A673 (cell line): ENCODE data around the gene HDAC4. TPM values are rescaled to one million over a fixed set of nuclear protein-coding genes. Genes with fewer than 3 reads are reported as not detected.

Experiments used
- BruUV-seq: library from RNA; stranded (reverse); fragments of 400-500 nt; replicated peaks from 2 replicates; lab custom pipeline; 2021; lab: Mats Ljungman, UMichigan
- CTCF ChIA-PET: fragments of 300-600 bp; sonication (Branson Sonifier 250); formaldehyde crosslinking; loops from one replicate; lab custom pipeline; 2022; ENCODE audit warnings: antibody characterized with exemption; lab: Charles Lee
- POLR2A ChIA-PET: fragments of 300-600 bp; sonication (Branson Sonifier 250); formaldehyde crosslinking; loops from one replicate; lab custom pipeline; 2022; ENCODE audit warnings: antibody characterized with exemption; ENCODE audit not compliant: low non-redundant PET; lab: Charles Lee
- DNase-seq: peaks from one replicate; pipeline ENCODE4 v3.0.0-alpha.2; 2015; ENCODE audit warnings: low spot score
- H3K27ac ChIP-seq: fragments of 200-600 bp; sonication (generic); 2 replicates; pipeline ENCODE4 v1.5.1; 2016; ENCODE audit warnings: mixed run types, low read depth, mild to moderate bottlenecking, mixed read lengths, antibody characterized with exemption, low read length; ENCODE audit not compliant: poor library complexity, severe bottlenecking
- H3K27me3 ChIP-seq: fragments of 200-600 bp; sonication (generic); replicated peaks from 2 replicates; pipeline ENCODE4 v1.6.1; 2017; ENCODE audit warnings: mixed run types, low read depth, mild to moderate bottlenecking, mixed read lengths, antibody characterized with exemption, low read length; ENCODE audit not compliant: insufficient read depth, poor library complexity
- H3K36me3 ChIP-seq: fragments of 200-600 bp; sonication (generic); 2 replicates; pipeline ENCODE4 v1.6.1; 2016; ENCODE audit warnings: mixed run types, mild to moderate bottlenecking, mixed read lengths, antibody characterized with exemption, low read length; ENCODE audit not compliant: insufficient read depth, poor library complexity, severe bottlenecking
- H3K4me1 ChIP-seq: fragments of 200-600 bp; sonication (generic); 2 replicates; pipeline ENCODE4 v1.6.1; 2017; ENCODE audit warnings: mixed run types, mild to moderate bottlenecking, mixed read lengths, antibody characterized with exemption, low read length; ENCODE audit not compliant: insufficient read depth, poor library complexity, severe bottlenecking
- H3K4me3 ChIP-seq: fragments of 200-600 bp; sonication (generic); 2 replicates; pipeline ENCODE4 v1.5.1; 2016; ENCODE audit warnings: low read depth, mixed run types, mild to moderate bottlenecking, mixed read lengths, low read length; ENCODE audit not compliant: poor library complexity, severe bottlenecking
- H3K9me3 ChIP-seq: fragments of 200-600 bp; sonication (generic); 2 replicates; pipeline ENCODE4 v1.6.1; 2016; ENCODE audit warnings: mixed run types, low read depth, mild to moderate bottlenecking, mixed read lengths, antibody characterized with exemption, low read length; ENCODE audit not compliant: poor library complexity, severe bottlenecking
- EZH2 ChIP-seq: fragments of 200-600 bp; sonication (generic); IDR thresholded peaks from 2 replicates; pipeline ENCODE4 v1.6.1; 2017; ENCODE audit warnings: borderline replicate concordance, low read depth, mild to moderate bottlenecking, mixed read lengths, antibody characterized with exemption, low read length; ENCODE audit not compliant: poor library complexity, severe bottlenecking
- intact Hi-C: fragments of 100-400 bp; cut with micrococcal nuclease; formaldehyde crosslinking; loops from one replicate; pipeline ENCODE4 v1.10.0; 2022; ENCODE audit not compliant: unreplicated experiment
- total RNA-seq: library from RNA; stranded (reverse); gene quantifications from 2 replicates; pipeline ENCODE4 v1.2.3, GENCODE V29; 2021
- TF ChIP-seq, protein P1 (sequence below): fragments of 300-800, 200-600 bp; sonication (generic); conservative IDR thresholded peaks from 2 replicates; pipeline ENCODE4 v1.5.1; 2017; ENCODE audit warnings: low read depth, mild to moderate bottlenecking, antibody characterized with exemption, low read length, moderate library complexity, mixed read lengths

Gene HDAC4
- total RNA-seq, 1 experiment from 2014 or later, result 40.0 TPM

DNA sequence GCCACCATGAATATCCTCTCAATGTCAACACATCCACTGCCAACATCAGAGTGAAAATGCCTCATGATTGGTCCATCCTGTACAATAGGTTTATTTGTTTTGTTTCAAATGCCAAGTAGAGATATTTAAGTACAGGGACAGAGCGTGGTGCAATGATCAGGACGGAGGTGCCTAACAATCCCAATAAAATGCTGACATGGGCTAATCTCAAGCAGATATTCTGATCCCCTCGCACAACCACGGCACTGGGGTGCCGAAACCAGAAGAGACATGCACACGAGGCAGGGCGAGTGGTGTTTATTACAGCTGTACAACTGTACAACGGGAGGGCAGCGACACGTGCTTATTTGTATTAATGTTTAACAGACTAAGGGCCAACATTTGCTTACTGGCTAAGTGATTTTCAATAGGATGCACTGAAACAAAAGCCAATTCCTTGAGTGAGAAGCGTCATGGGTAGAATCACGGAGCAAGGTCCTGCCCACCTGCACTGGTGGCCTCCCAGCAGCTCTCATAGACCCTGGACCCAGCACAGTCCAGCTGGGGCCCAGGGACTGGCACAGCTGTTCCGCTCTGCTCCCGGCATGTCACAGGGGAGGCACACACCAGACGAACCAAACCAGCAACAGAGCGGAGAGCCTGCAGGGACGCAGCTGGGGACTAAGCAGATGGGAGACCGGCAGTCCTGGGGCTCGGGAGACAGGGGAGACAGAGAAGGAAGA, 101.4 kb downstream of the HDAC4 start:
- Histone ChIP-seq H3K4me1 (no peaks in the 10 kb centered on the region), H3K9me3 (no peaks in the 10 kb centered on the region), H3K27ac (no peak overlapping the region), H3K4me3 (no peak overlapping the region), H3K27me3 (no peaks in the 10 kb centered on the region), H3K36me3 (no peaks in the 10 kb centered on the region)
- no peak for DNase-seq
- ChIA-PET CTCF (no interaction called here), POLR2A (no interaction called here)
- intact Hi-C loops, result no loop called here
- BruUV-seq, result no TSS peak
- no peak for TF ChIP-seq EZH2
- TF ChIP-seq, protein P1, sequence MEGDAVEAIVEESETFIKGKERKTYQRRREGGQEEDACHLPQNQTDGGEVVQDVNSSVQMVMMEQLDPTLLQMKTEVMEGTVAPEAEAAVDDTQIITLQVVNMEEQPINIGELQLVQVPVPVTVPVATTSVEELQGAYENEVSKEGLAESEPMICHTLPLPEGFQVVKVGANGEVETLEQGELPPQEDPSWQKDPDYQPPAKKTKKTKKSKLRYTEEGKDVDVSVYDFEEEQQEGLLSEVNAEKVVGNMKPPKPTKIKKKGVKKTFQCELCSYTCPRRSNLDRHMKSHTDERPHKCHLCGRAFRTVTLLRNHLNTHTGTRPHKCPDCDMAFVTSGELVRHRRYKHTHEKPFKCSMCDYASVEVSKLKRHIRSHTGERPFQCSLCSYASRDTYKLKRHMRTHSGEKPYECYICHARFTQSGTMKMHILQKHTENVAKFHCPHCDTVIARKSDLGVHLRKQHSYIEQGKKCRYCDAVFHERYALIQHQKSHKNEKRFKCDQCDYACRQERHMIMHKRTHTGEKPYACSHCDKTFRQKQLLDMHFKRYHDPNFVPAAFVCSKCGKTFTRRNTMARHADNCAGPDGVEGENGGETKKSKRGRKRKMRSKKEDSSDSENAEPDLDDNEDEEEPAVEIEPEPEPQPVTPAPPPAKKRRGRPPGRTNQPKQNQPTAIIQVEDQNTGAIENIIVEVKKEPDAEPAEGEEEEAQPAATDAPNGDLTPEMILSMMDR, result no peak

DNA sequence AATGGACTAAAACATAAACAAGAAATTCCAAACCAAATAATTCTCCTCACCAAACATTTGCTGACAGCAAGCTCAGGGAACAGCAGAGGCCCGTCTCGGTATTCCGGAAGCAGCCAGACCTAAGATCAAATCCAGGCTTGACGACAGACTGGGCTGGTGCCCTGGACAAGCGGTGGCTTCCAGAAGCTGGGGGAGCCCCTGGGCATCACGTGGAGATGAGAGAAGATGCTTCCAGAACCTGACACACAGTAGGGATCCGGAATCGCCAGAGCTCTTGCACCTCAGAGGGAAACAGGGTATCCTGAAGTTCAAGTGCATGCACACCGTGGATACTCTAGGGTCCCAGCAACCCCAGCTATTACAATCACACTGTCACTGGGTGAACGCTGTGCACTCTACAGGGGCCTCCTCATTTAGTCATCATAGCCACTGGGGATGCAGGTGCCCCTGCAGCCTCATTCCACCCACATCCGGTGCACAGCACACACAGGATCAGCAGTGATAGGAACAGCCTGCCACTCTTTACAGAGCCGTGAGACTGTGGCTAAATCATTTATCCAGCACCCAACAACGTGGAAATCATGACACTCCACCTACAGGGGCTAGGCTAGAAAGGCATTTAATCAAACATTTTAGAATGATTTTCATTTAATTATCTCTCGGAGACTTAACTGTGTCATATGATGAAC, 102.6 kb downstream of the HDAC4 start:
- POLR2A ChIA-PET, result no interaction called here
- CTCF ChIA-PET, result no interaction called here
- Histone ChIP-seq H3K4me1 (no peaks in the 10 kb centered on the region), H3K27ac (no peak overlapping the region), H3K4me3 (no peak overlapping the region), H3K27me3 (no peaks in the 10 kb centered on the region), H3K9me3 (no peaks in the 10 kb centered on the region), H3K36me3 (no peaks in the 10 kb centered on the region)
- BruUV-seq, result no TSS peak
- DNase-seq, result peak; percentile 29
- TF ChIP-seq, protein P1, result peak; percentile 18; the same call in 1 of the 2 replicates
- TF ChIP-seq EZH2, result no peak
- intact Hi-C loops, result no loop called here

DNA sequence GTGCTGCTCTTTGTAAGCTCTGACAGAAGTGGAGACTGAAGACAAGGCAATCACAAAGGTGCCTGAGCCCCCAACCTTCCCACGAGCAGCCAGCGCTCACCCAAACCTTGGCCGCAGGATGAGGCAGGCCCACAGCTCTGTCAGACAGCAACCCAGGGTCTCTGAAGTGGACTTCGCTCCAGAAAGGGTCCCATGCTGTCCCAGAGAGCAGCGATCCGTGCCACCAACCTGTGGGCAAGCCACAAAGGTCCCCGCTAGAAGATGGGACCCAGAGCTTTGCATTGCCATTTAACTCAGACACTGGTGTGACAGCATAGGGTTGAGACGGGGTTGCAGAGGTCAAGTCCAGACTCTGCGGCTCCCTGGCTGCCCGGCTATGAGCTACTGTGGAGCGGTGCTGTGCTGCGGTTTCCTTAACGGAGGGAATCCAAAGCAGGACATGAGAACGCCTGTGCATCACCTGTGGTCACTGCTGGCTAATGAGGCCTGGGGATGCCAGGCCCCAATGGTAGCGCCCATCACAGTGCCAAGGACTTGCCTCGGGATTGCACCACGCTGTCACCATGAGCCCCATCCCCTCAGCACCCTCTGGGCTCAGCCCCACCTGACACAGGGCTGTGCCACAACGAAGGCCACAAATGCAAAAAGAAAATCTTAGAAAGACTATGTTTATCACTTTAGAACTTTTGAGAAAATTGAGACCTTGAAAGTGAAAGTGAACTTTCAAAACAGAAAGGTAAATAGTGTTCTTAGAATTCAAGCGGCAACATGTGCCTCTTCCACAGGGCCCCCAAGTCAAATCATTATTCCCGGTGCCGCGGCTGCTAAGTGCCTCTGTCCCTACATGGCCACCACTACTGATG, 103.4 kb downstream of the HDAC4 start:
- intact Hi-C loops, result no loop called here
- H3K4me3 ChIP-seq, result no peak overlapping the region
- no peak for DNase-seq
- ChIA-PET CTCF (no interaction called here), POLR2A (no interaction called here)
- H3K9me3 ChIP-seq, result no peaks in the 10 kb centered on the region
- no peak for TF ChIP-seq EZH2
- TF ChIP-seq, protein P1, result no peak
- no TSS peak for BruUV-seq
- no peak overlapping the region for H3K27ac ChIP-seq
- H3K27me3 ChIP-seq, result no peaks in the 10 kb centered on the region
- H3K4me1 ChIP-seq, result no peaks in the 10 kb centered on the region
- H3K36me3 ChIP-seq, result no peaks in the 10 kb centered on the region
